Adrenal gland (tissue), 12 donors: ENCODE measurements around the gene SRSF12. TPM values are rescaled to one million over a fixed set of nuclear protein-coding genes. Genes with fewer than 3 reads are reported as not detected.

Experiments
- DNase-seq, 7 donors: peaks; one replicate each; pipeline ENCODE4 v3.0.0-alpha.2; 2019 to 2020
- H3K27ac ChIP-seq, 5 donors: fragments of 200-600 bp; sonication (generic) in 4 of 5; 1 replicate in 3 of 5; 2 replicates in 2 of 5; pipeline versions ENCODE4 v1.5.1 to v1.8.0; 2016 to 2020; ENCODE audit warnings: mild to moderate bottlenecking in 1 of 5
- H3K27me3 ChIP-seq: fragments of 200-600 bp; 2 replicates; pipeline ENCODE4 v1.8.0; 2021
- H3K36me3 ChIP-seq, 2 donors: fragments of 200-600 bp; replicated peaks in 1 of 2; 1 replicate in 1 of 2; 2 replicates in 1 of 2; pipeline versions ENCODE4 v1.5.1 to v1.8.0; 2018 to 2022
- H3K4me1 ChIP-seq, 2 donors: fragments of 200-600 bp; replicated peaks in 1 of 2; 1 replicate in 1 of 2; 2 replicates in 1 of 2; pipeline versions ENCODE4 v1.5.1 to v1.8.0; 2018 to 2021
- H3K4me3 ChIP-seq, 4 donors: fragments of 200-600 bp; sonication (generic) in 3 of 4; one replicate each; pipeline ENCODE4 v1.5.1; 2016 to 2018
- H3K9me3 ChIP-seq, 3 donors: fragments of 200-600 bp; sonication (generic) in 1 of 3; replicated peaks in 1 of 3; 1 replicate in 2 of 3; 2 replicates in 1 of 3; pipeline versions ENCODE4 v1.5.1 to v1.8.0; 2016 to 2021
- CTCF ChIP-seq, 6 experiments: fragments of 450-650 bp in 4 of 6; fragments of 200-600 bp in 2 of 6; sonication (generic) in 1 of 6; IDR thresholded peaks; 1 replicate in 5 of 6; 2 replicates in 1 of 6; pipeline versions ENCODE4 v1.5.1 to v1.8.0; 2016 to 2021; ENCODE audit warnings: antibody characterized with exemption in 6 of 6, mild to moderate bottlenecking in 2 of 6, moderate library complexity in 1 of 6
- POLR2A ChIP-seq, 2 donors: fragments of 450-650 bp; IDR thresholded peaks; one replicate each; pipeline ENCODE4 v1.6.1; 2017; ENCODE audit warnings: antibody characterized with exemption in 2 of 2, mild to moderate bottlenecking in 2 of 2, moderate library complexity in 1 of 2
- WGBS, 4 donors: extraction: QIAGEN DNeasy Blood & Tissue Kit in 2 of 4; methylation state at CpG; one replicate each; pipeline versions ENCODE4 v1.1.5 to v1.1.7; 2013 to 2017; 5-methylcytosine and 5-hydroxymethylcytosine counted together
- intact Hi-C, 2 donors: fragments of 100-400 bp; cut with DNase I; formaldehyde crosslinking; loops; one replicate each; pipeline versions ENCODE4 v1.14.1 to v1.15.0; 2022 to 2023
- polyA plus RNA-seq, 3 donors: library from polyadenylated mRNA; stranded (reverse); fragments of 200-250 nt in 2 of 3; fragments of 350-450 nt in 1 of 3; fragmentation: Illumina TruSeq in 1 of 3; extraction: RNeasy Lipid Tissue Mini Kit (QIAGEN cat#74804) in 1 of 3; gene quantifications; one replicate each; pipeline ENCODE4 v1.2.3, GENCODE V29; 2013 to 2014
- total RNA-seq, 9 donors: library from RNA; depleted of rRNA in 4 of 9; stranded (reverse); fragments of >200 nt in 4 of 9; fragments of 120-200 nt in 1 of 9; fragmentation: NEBNext Ultra II Directional in 1 of 9; extraction: Animal tissue kit (Norgen Biotek cat#: 25700) in 1 of 9; gene quantifications; one replicate each; pipeline versions ENCODE4 v1.1.0 to v1.2.4, GENCODE V29; 2013 to 2023
- donor health status: healthy with polysubstance abuse.
- donor health status: Bipolar disorder and iron deficiency.
- donor health status: DM: yes; HTN: yes; CAD: no.
- donor health status: DM: no; HTN: no; CAD: no.
- donor health status: DM: no; HTN: no; CAD: no.
- donor health status: DM: yes; HTN: yes; CAD: no.

SRSF12 gene
- total and polyA plus RNA-seq, 12 donors: 0.26 to 2.2 (median 0.81) TPM; not detected in 1

GRCh38 chr6:89116702-89117101, 1.2 kb downstream of the SRSF12 start:
- intact Hi-C loops: no loop called here
- WGBS, 4 donors: 75 to 79% (median 75%) methylated on average over 6 of the region's 6 CpGs
- Histone ChIP-seq H3K4me1 (peaks cover 4 to 6% of the 10 kb centered on the region in 2 donors), H3K27ac (no peak overlapping the region), H3K36me3 (no peaks in the 10 kb centered on the region), H3K27me3 (no peaks in the 10 kb centered on the region), H3K4me3 (peak overlapping the region in 2 of 4 donors; percentile 78 to 89), H3K9me3 (no peaks in the 10 kb centered on the region)
- DNase-seq: no peak
- TF ChIP-seq POLR2A (IDR thresholded peaks at IDR 0.05): no peak

- 91 to 96% (median 95%) methylated on average over 9 of the region's 9 CpGs for WGBS, 4 donors
- H3K9me3 ChIP-seq: no peaks in the 10 kb centered on the region
- no peak overlapping the region for H3K4me3 ChIP-seq
- H3K27ac ChIP-seq: no peak overlapping the region
- H3K27me3 ChIP-seq: no peaks in the 10 kb centered on the region
- DNase-seq: no peak
- H3K4me1 ChIP-seq: peaks cover 3 to 4% of the 10 kb centered on the region in 2 donors
- TF ChIP-seq POLR2A (IDR thresholded peaks at IDR 0.05) (no peak), CTCF (IDR thresholded peaks at IDR 0.05) (no peak)
- no peaks in the 10 kb centered on the region for H3K36me3 ChIP-seq
- intact Hi-C loops: no loop called here
Observed at GRCh38 chr6:89111933-89112332, 5.9 kb downstream of the SRSF12 start.

- Histone ChIP-seq H3K36me3 (no peaks in the 10 kb centered on the region), H3K27ac (no peak overlapping the region), H3K9me3 (no peaks in the 10 kb centered on the region), H3K4me3 (no peak overlapping the region), H3K4me1 (no peaks in the 10 kb centered on the region), H3K27me3 (no peaks in the 10 kb centered on the region)
- intact Hi-C loops: no loop called here
- TF ChIP-seq CTCF (IDR thresholded peaks at IDR 0.05) (no peak), POLR2A (IDR thresholded peaks at IDR 0.05) (no peak)
- DNase-seq: no peak
- WGBS, 4 donors: 93 to 100% (median 97%) methylated on average over 3 of the region's 3 CpGs
Observed at GRCh38 chr6:89110284-89110683, 7.6 kb downstream of the SRSF12 start.

DNA sequence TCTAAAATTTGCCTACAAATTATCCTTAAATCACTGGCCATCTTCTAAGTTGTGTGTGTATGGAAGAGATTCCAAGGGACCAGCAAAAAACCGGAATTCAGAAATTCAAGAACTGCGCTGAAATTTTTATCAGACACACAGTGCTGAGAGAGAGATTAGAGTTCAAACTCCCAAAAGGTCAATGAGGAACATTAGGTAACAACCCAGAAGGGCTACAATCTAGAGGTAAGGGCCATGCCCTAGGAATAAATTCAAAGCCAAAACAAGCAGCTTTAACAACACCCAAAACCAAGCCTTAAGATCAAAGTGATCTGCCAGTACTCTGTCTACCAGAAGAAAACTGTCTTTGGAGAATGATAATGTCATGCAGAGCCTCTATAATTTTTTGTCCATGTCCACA, 17.8 kb downstream of the SRSF12 start:
- no peak overlapping the region for H3K4me3 ChIP-seq
- no peaks in the 10 kb centered on the region for H3K9me3 ChIP-seq
- H3K27ac ChIP-seq: no peak overlapping the region
- TF ChIP-seq CTCF (IDR thresholded peaks at IDR 0.05) (no peak), POLR2A (IDR thresholded peaks at IDR 0.05) (no peak)
- intact Hi-C loops: no loop called here
- no peak for DNase-seq
- H3K36me3 ChIP-seq: no peaks in the 10 kb centered on the region
- H3K27me3 ChIP-seq: no peaks in the 10 kb centered on the region
- 78 to 90% (median 87%) methylated on average over 2 of the region's 2 CpGs for WGBS, 4 donors
- no peaks in the 10 kb centered on the region for H3K4me1 ChIP-seq

DNA sequence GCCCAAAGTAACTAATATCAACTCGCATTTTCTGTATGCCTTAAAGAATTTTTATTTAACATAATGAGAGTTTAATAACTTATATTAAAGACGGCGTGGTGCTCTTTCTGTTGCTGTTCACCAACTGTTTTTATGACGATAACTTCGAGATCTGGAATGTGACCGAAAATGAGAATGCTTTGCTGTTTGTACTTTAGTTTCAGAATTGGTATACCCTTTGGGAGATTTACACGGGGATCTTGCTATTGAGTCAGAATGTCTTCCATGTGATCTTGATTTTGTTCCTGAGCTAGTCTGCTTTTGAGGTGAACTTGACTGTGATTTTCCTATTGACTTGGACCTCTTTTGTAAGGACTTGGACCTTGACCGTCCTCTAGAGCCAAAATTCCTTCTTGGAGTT, 19.4 kb downstream of the SRSF12 start:
- 90 to 95% (median 94%) methylated on average over 8 of the region's 8 CpGs for WGBS, 4 donors
- intact Hi-C loops: no loop called here
- Histone ChIP-seq H3K36me3 (no peaks in the 10 kb centered on the region), H3K4me1 (no peaks in the 10 kb centered on the region), H3K27ac (no peak overlapping the region), H3K4me3 (no peak overlapping the region), H3K27me3 (no peaks in the 10 kb centered on the region), H3K9me3 (no peaks in the 10 kb centered on the region)
- no peak for DNase-seq
- TF ChIP-seq CTCF (IDR thresholded peaks at IDR 0.05) (no peak), POLR2A (IDR thresholded peaks at IDR 0.05) (no peak)
